Measurements from ENCODE around the gene CCSER1.

GRCh38 chr4:90080116-90080515, 47.1 kb upstream of the CCSER1 start:
- TF ChIP-seq CTCF (IDR thresholded peaks at IDR 0.05; ENCODE audit: low read length) (no peak), EZH2 (IDR thresholded peaks at IDR 0.05; ENCODE audit: borderline replicate concordance, low read length) (no peak)

Measured in OCI-LY1 (cell line).